ENCODE results near the gene NAT9. TPM values are rescaled to one million over a fixed set of nuclear protein-coding genes. Genes with fewer than 3 reads are reported as not detected.

The NAT9 gene
- total RNA-seq, 1 donor from 2014 or later = 67.6 TPM

- intact Hi-C loops (cut with micrococcal nuclease) = loop anchor here (1.0 kb wide), 2 partner anchors 11 to 80 kb away; partner anchors contain the start of gene NHERF1
- Mint-ChIP-seq H3K9me3 (no peaks in the 10 kb centered on the region), H3K36me3 (ENCODE audit: low read depth) (no peaks in the 10 kb centered on the region), H3K4me3 (peak overlapping the region; percentile 89), H3K27me3 (peaks cover 10% of the 10 kb centered on the region), H3K27ac (peak overlapping the region; percentile 80), H3K4me1 (peaks cover 58% of the 10 kb centered on the region)
- DNase-seq = peak; percentile 85
Observed at GRCh38 chr17:74737299-74738050, 38.7 kb downstream of the NAT9 start.

GRCh38 chr17:74736513-74737298 is 39.4 kb downstream of the NAT9 start, which contains the start of gene RAB37:
TSS of gene RAB37 (plus strand) at chr17:74737256. CDS start at chr17:74737273, 17 bp downstream.
- Mint-ChIP-seq H3K4me1 (peaks cover 51% of the 10 kb centered on the region), H3K4me3 (peak within 1 kb of the TSS; percentile 89), H3K27ac (peak within 1 kb of the TSS; percentile 80), H3K27me3 (peaks cover 10% of the 10 kb centered on the region), H3K9me3 (no peaks in the 10 kb centered on the region), H3K36me3 (ENCODE audit: low read depth) (no peaks in the 10 kb centered on the region)
- intact Hi-C loops (cut with micrococcal nuclease) = loop anchor here (1.0 kb wide), 1 partner anchor 79 kb away; no protein-coding TSS in a partner anchor
- peak; percentile 85 for DNase-seq

- Mint-ChIP-seq H3K27ac (no peak overlapping the region), H3K36me3 (ENCODE audit: low read depth) (no peaks in the 10 kb centered on the region)
- intact Hi-C loops (cut with micrococcal nuclease) = no loop called here
Observed at GRCh38 chr17:74734256-74734655, 41.9 kb downstream of the NAT9 start.

GRCh38 chr17:74733365-74734122 is 42.6 kb downstream of the NAT9 start:
- no peak overlapping the region for H3K27ac Mint-ChIP-seq
- H3K4me1 Mint-ChIP-seq = peaks cover 38% of the 10 kb centered on the region
- no peak for DNase-seq
- intact Hi-C loops (cut with micrococcal nuclease) = no loop called here
- no peaks in the 10 kb centered on the region for H3K9me3 Mint-ChIP-seq
- H3K4me3 Mint-ChIP-seq = no peak overlapping the region
- peaks cover 10% of the 10 kb centered on the region for H3K27me3 Mint-ChIP-seq
- H3K36me3 Mint-ChIP-seq (ENCODE audit: low read depth) = no peaks in the 10 kb centered on the region

More at GRCh38 chr17:74734256-74734655, 41.9 kb downstream of the NAT9 start:
- H3K9me3 Mint-ChIP-seq = no peaks in the 10 kb centered on the region
- no peak overlapping the region for H3K4me3 Mint-ChIP-seq
- peaks cover 10% of the 10 kb centered on the region for H3K27me3 Mint-ChIP-seq
- no peak for DNase-seq
- H3K4me1 Mint-ChIP-seq = peaks cover 45% of the 10 kb centered on the region

GRCh38 chr17:74732042-74732867 is 43.9 kb downstream of the NAT9 start:
- no peaks in the 10 kb centered on the region for H3K9me3 Mint-ChIP-seq

GRCh38 chr17:74731347-74731605 is 44.9 kb downstream of the NAT9 start:
- intact Hi-C loops (cut with micrococcal nuclease) = no loop called here
- H3K27me3 Mint-ChIP-seq = peaks cover 8% of the 10 kb centered on the region
- no peak overlapping the region for H3K27ac Mint-ChIP-seq

More at GRCh38 chr17:74732042-74732867, 43.9 kb downstream of the NAT9 start:
- H3K4me1 Mint-ChIP-seq = peaks cover 26% of the 10 kb centered on the region
- intact Hi-C loops (cut with micrococcal nuclease) = no loop called here
- no peak overlapping the region for H3K27ac Mint-ChIP-seq
- no peaks in the 10 kb centered on the region for H3K36me3 Mint-ChIP-seq (ENCODE audit: low read depth)
- no peak for DNase-seq
- H3K27me3 Mint-ChIP-seq = peaks cover 10% of the 10 kb centered on the region
- no peak overlapping the region for H3K4me3 Mint-ChIP-seq

GRCh38 chr17:74730491-74731346 is 45.4 kb downstream of the NAT9 start:
- Mint-ChIP-seq H3K4me3 (peak overlapping the region; percentile 18), H3K27ac (peak overlapping the region; percentile 74), H3K36me3 (ENCODE audit: low read depth) (no peaks in the 10 kb centered on the region), H3K9me3 (no peaks in the 10 kb centered on the region), H3K27me3 (peaks cover 6% of the 10 kb centered on the region), H3K4me1 (peaks cover 21% of the 10 kb centered on the region)
- peak; percentile 85 for DNase-seq
- intact Hi-C loops (cut with micrococcal nuclease) = no loop called here

More at GRCh38 chr17:74731347-74731605, 44.9 kb downstream of the NAT9 start:
- peaks cover 23% of the 10 kb centered on the region for H3K4me1 Mint-ChIP-seq
- DNase-seq = no peak
- no peaks in the 10 kb centered on the region for H3K9me3 Mint-ChIP-seq
- no peak overlapping the region for H3K4me3 Mint-ChIP-seq
- H3K36me3 Mint-ChIP-seq (ENCODE audit: low read depth) = no peaks in the 10 kb centered on the region

GRCh38 chr17:74729866-74730265 is 46.3 kb downstream of the NAT9 start:
- Mint-ChIP-seq H3K36me3 (ENCODE audit: low read depth) (no peaks in the 10 kb centered on the region), H3K4me3 (no peak overlapping the region), H3K27me3 (peaks cover 4% of the 10 kb centered on the region), H3K9me3 (no peaks in the 10 kb centered on the region), H3K4me1 (peaks cover 20% of the 10 kb centered on the region), H3K27ac (peak overlapping the region; percentile 12)
- intact Hi-C loops (cut with micrococcal nuclease) = no loop called here
- DNase-seq = no peak

- Mint-ChIP-seq H3K9me3 (no peaks in the 10 kb centered on the region), H3K36me3 (ENCODE audit: low read depth) (no peaks in the 10 kb centered on the region), H3K27me3 (peaks cover 4% of the 10 kb centered on the region), H3K4me3 (no peak overlapping the region), H3K4me1 (peaks cover 15% of the 10 kb centered on the region), H3K27ac (no peak overlapping the region)
- intact Hi-C loops (cut with micrococcal nuclease) = no loop called here
- DNase-seq = no peak
Observed at GRCh38 chr17:74729368-74729767, 46.8 kb downstream of the NAT9 start.

GRCh38 chr17:74728702-74729075 is 47.5 kb downstream of the NAT9 start:
- Mint-ChIP-seq H3K4me1 (peaks cover 12% of the 10 kb centered on the region), H3K27me3 (peaks cover 8% of the 10 kb centered on the region), H3K36me3 (ENCODE audit: low read depth) (no peaks in the 10 kb centered on the region), H3K9me3 (no peaks in the 10 kb centered on the region), H3K4me3 (no peak overlapping the region), H3K27ac (no peak overlapping the region)
- intact Hi-C loops (cut with micrococcal nuclease) = no loop called here
- no peak for DNase-seq

- no peak for DNase-seq
- peaks cover 12% of the 10 kb centered on the region for H3K4me1 Mint-ChIP-seq
- H3K9me3 Mint-ChIP-seq = no peaks in the 10 kb centered on the region
- H3K27ac Mint-ChIP-seq = no peak overlapping the region
- no peaks in the 10 kb centered on the region for H3K36me3 Mint-ChIP-seq (ENCODE audit: low read depth)
- intact Hi-C loops (cut with micrococcal nuclease) = no loop called here
- no peak overlapping the region for H3K4me3 Mint-ChIP-seq
- H3K27me3 Mint-ChIP-seq = peaks cover 8% of the 10 kb centered on the region
Observed at GRCh38 chr17:74728033-74728701, 48.0 kb downstream of the NAT9 start.

- Mint-ChIP-seq H3K4me1 (peaks cover 2% of the 10 kb centered on the region), H3K9me3 (no peaks in the 10 kb centered on the region), H3K36me3 (ENCODE audit: low read depth) (no peaks in the 10 kb centered on the region), H3K27me3 (peaks cover 27% of the 10 kb centered on the region), H3K4me3 (no peak overlapping the region), H3K27ac (no peak overlapping the region)
- intact Hi-C loops (cut with micrococcal nuclease) = no loop called here
- DNase-seq = no peak
Observed at GRCh38 chr17:74725111-74725510, 51.0 kb downstream of the NAT9 start.

All from activated CD4-positive, alpha-beta T cell treated with anti-CD3 and anti-CD28 coated beads, Interleukin-2, amount 10 ng/mL, durations not matched to agents 24 days and 14 days (primary cell).